HL-60 (cell line): ENCODE results near the gene HSF2.

Source experiments
- DNase-seq, 2 experiments: peaks; one replicate each; pipeline ENCODE4 v3.0.0-alpha.2; 2010 to 2020; ENCODE audit warnings: low read depth in 1 of 2, low spot score in 1 of 2
- H3K27ac ChIP-seq: fragments of 250-450 bp; sonication (Bioruptor Pico); replicated peaks from 2 replicates; pipeline ENCODE4 v1.5.1; 2020; ENCODE audit warnings: mild to moderate bottlenecking, moderate library complexity
- H3K27me3 ChIP-seq: fragments of 250-450 bp; sonication (Bioruptor Pico); 2 replicates; pipeline ENCODE4 v1.5.1; 2021; ENCODE audit warnings: mild to moderate bottlenecking, moderate library complexity; ENCODE audit not compliant: insufficient read depth, poor library complexity, severe bottlenecking
- H3K4me3 ChIP-seq: replicated peaks from 2 replicates; pipeline ENCODE4 v1.5.1; 2011; ENCODE audit warnings: mild to moderate bottlenecking, control low read depth, low read length; ENCODE audit not compliant: insufficient read depth
- GABPA ChIP-seq: IDR thresholded peaks from 2 replicates; pipeline ENCODE4 v1.6.1; 2012; ENCODE audit warnings: low read depth
- POLR2AphosphoS5 ChIP-seq: IDR thresholded peaks from 2 replicates; pipeline ENCODE4 v1.6.1; 2012; ENCODE audit warnings: low read depth
- SPI1 ChIP-seq: IDR thresholded peaks from 2 replicates; pipeline ENCODE4 v1.6.1; 2012; ENCODE audit warnings: low read depth, mild to moderate bottlenecking, borderline replicate concordance
- TF ChIP-seq, protein P1 (sequence below): IDR thresholded peaks from 2 replicates; pipeline ENCODE4 v1.6.1; 2012; ENCODE audit warnings: low read depth; ENCODE audit not compliant: insufficient replicate concordance
- TF ChIP-seq, protein P2 (sequence below): IDR thresholded peaks from one replicate; pipeline ENCODE4 v1.5.1; 2011; ENCODE audit warnings: low read length, control low read depth, inconsistent platforms; ENCODE audit not compliant: insufficient read depth

HSF2 gene

DNA sequence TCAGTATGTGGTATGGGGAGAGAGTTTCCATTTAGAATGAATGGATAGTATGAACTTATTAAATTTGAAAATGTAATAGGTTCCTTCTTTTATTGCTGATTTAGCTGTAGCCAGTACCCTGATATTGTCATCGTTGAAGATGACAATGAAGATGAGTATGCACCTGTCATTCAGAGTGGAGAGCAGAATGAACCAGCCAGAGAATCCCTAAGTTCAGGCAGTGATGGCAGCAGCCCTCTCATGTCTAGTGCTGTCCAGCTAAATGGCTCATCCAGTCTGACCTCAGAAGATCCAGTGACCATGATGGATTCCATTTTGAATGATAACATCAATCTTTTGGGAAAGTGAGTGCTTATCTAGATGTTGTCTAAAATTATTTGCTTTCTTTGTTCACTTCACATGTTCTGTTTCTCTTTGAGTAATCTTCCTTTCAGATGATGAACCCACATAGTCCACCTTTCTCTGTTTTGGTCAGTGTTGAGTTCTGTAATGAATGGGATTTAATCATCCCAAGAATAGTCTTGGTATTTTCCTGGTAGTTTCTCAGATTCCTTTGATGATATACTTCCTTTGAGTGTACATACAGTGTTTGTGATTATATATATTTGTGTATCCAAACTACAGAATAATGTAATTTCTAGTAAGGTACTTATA lies 23.3 kb downstream of the HSF2 start:
- H3K4me3 ChIP-seq, result no peak overlapping the region

DNA sequence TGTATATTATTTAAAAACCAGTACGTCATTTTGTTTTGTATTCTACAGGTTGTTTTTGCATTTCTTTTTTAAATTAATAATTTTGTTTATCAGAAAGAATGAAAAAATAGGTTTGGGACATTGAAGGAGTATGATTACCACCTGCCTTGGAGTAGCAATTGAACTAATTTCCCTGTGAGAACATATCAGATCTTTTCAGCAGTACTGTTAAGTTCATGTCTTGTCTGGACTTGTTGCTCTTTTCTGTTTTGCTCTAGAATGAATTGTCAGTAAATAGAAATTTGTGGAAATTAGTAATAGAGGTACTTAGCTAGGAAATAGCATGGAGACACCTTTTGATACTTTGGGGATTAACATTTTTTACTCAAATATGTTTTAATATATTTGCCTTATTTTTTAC lies 24.3 kb downstream of the HSF2 start:
- no peak for DNase-seq
- no peak for TF ChIP-seq POLR2AphosphoS5
- TF ChIP-seq SPI1, result no peak
- TF ChIP-seq, protein P1, sequence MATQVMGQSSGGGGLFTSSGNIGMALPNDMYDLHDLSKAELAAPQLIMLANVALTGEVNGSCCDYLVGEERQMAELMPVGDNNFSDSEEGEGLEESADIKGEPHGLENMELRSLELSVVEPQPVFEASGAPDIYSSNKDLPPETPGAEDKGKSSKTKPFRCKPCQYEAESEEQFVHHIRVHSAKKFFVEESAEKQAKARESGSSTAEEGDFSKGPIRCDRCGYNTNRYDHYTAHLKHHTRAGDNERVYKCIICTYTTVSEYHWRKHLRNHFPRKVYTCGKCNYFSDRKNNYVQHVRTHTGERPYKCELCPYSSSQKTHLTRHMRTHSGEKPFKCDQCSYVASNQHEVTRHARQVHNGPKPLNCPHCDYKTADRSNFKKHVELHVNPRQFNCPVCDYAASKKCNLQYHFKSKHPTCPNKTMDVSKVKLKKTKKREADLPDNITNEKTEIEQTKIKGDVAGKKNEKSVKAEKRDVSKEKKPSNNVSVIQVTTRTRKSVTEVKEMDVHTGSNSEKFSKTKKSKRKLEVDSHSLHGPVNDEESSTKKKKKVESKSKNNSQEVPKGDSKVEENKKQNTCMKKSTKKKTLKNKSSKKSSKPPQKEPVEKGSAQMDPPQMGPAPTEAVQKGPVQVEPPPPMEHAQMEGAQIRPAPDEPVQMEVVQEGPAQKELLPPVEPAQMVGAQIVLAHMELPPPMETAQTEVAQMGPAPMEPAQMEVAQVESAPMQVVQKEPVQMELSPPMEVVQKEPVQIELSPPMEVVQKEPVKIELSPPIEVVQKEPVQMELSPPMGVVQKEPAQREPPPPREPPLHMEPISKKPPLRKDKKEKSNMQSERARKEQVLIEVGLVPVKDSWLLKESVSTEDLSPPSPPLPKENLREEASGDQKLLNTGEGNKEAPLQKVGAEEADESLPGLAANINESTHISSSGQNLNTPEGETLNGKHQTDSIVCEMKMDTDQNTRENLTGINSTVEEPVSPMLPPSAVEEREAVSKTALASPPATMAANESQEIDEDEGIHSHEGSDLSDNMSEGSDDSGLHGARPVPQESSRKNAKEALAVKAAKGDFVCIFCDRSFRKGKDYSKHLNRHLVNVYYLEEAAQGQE, result no peak
- no peak for TF ChIP-seq GABPA
- TF ChIP-seq, protein P2, sequence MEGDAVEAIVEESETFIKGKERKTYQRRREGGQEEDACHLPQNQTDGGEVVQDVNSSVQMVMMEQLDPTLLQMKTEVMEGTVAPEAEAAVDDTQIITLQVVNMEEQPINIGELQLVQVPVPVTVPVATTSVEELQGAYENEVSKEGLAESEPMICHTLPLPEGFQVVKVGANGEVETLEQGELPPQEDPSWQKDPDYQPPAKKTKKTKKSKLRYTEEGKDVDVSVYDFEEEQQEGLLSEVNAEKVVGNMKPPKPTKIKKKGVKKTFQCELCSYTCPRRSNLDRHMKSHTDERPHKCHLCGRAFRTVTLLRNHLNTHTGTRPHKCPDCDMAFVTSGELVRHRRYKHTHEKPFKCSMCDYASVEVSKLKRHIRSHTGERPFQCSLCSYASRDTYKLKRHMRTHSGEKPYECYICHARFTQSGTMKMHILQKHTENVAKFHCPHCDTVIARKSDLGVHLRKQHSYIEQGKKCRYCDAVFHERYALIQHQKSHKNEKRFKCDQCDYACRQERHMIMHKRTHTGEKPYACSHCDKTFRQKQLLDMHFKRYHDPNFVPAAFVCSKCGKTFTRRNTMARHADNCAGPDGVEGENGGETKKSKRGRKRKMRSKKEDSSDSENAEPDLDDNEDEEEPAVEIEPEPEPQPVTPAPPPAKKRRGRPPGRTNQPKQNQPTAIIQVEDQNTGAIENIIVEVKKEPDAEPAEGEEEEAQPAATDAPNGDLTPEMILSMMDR, result no peak
- no peaks in the 10 kb centered on the region for H3K27me3 ChIP-seq
- H3K4me3 ChIP-seq, result no peak overlapping the region
- no peak overlapping the region for H3K27ac ChIP-seq

More for the DNA sequence above, 23.3 kb downstream of the HSF2 start:
- no peak for DNase-seq
- Histone ChIP-seq H3K27ac (no peak overlapping the region), H3K27me3 (no peaks in the 10 kb centered on the region)
- TF ChIP-seq GABPA (no peak), POLR2AphosphoS5 (no peak), SPI1 (no peak)
- TF ChIP-seq, protein P2, result no peak
- TF ChIP-seq, protein P1, result no peak

DNA sequence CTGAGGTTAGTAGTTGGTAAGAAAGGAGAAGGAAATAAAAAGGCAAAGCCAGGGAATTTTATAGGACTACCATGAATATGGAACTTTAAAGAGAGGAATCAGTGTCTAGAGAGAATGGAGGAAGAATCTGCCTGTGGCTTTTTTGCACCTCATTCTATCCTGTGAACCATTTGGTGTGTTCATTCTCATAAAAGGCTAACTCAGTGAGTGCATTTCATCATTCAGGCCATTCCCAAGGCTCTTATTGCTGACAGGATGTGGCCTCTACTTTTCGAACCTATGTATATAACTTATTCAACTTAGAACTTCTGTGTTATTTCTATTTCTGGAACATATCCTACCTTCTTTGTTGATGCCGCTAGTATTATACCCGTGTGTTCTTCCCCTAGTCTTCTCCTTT lies 27.1 kb downstream of the HSF2 start:
- H3K27me3 ChIP-seq, result no peaks in the 10 kb centered on the region
- TF ChIP-seq POLR2AphosphoS5 (no peak), GABPA (no peak), SPI1 (no peak)
- TF ChIP-seq, protein P2, result no peak
- TF ChIP-seq, protein P1, result no peak
- no peak overlapping the region for H3K27ac ChIP-seq
- no peak overlapping the region for H3K4me3 ChIP-seq
- DNase-seq, result no peak
